SK-N-SH treated with all-trans-retinoic acid at 6 μM for 48 hours (cell line): ENCODE data around the gene PSMC3.

Experiments
- ATAC-seq: fragments of 200-7000 bp; cut with Tn5 transposase; 3 replicates; pipeline ENCODE4 v1.9.1; 2020; ENCODE audit warnings: mild to moderate bottlenecking, moderate library complexity
- ARNTL ChIP-seq: fragments of 450-650 bp; formaldehyde crosslinking; IDR thresholded peaks from 2 replicates; pipeline ENCODE4 v1.5.0; 2020; ENCODE audit warnings: low read depth, mild to moderate bottlenecking, moderate library complexity, borderline replicate concordance
- CSDC2 ChIP-seq: fragments of 250-450 bp; sonication (Bioruptor Pico); IDR thresholded peaks from 2 replicates; pipeline ENCODE4 v1.5.0; 2020; ENCODE audit warnings: mild to moderate bottlenecking, moderate library complexity
- OSR1 ChIP-seq: fragments of 250-450 bp; sonication (Bioruptor Pico); IDR thresholded peaks from 2 replicates; pipeline ENCODE4 v1.8.0; 2022; ENCODE audit warnings: moderate library complexity, mild to moderate bottlenecking, inconsistent platforms
- PPARA ChIP-seq: fragments of 250-450 bp; sonication (Bioruptor Pico); IDR thresholded peaks from 2 replicates; pipeline ENCODE4 v1.5.0; 2020; ENCODE audit warnings: mild to moderate bottlenecking, borderline replicate concordance
- SNAI2 ChIP-seq: fragments of 250-450 bp; sonication (Bioruptor Pico); IDR thresholded peaks from 2 replicates; pipeline ENCODE4 v1.5.0; 2020; ENCODE audit warnings: mild to moderate bottlenecking, moderate library complexity
- TOX ChIP-seq: fragments of 250-450 bp; sonication (Bioruptor Pico); IDR thresholded peaks from 2 replicates; pipeline ENCODE4 v1.8.0; 2021; ENCODE audit warnings: mild to moderate bottlenecking, moderate library complexity, borderline replicate concordance
- ZFP30 ChIP-seq: fragments of 450-650 bp; formaldehyde crosslinking; IDR thresholded peaks from 2 replicates; pipeline ENCODE4 v1.5.0; 2022; ENCODE audit warnings: mild to moderate bottlenecking, moderate library complexity
- ZNF565 ChIP-seq: fragments of 450-650 bp; formaldehyde crosslinking; conservative IDR thresholded peaks from 2 replicates; pipeline ENCODE4 v1.5.0; 2020; ENCODE audit warnings: low read depth, mild to moderate bottlenecking, moderate library complexity
- ZNF8 ChIP-seq: fragments of 450-650 bp; formaldehyde crosslinking; IDR thresholded peaks from 2 replicates; pipeline ENCODE4 v1.5.0; 2020; ENCODE audit warnings: mild to moderate bottlenecking, moderate library complexity
- TF ChIP-seq, protein P1 (sequence below): fragments of 250-450 bp; sonication (Bioruptor Pico); IDR thresholded peaks from 2 replicates; pipeline ENCODE4 v1.8.0; 2020; ENCODE audit warnings: mild to moderate bottlenecking, moderate library complexity, borderline replicate concordance
- TF ChIP-seq, protein P2 (sequence below): fragments of 250-450 bp; sonication (Bioruptor Pico); IDR thresholded peaks from 2 replicates; pipeline ENCODE4 v1.8.0; 2021; ENCODE audit warnings: low read depth, mild to moderate bottlenecking, moderate library complexity, borderline replicate concordance
- TF ChIP-seq, protein P3 (sequence below): fragments of 250-450 bp; sonication (Bioruptor Pico); IDR thresholded peaks from 2 replicates; pipeline ENCODE4 v1.5.0; 2020; ENCODE audit warnings: mild to moderate bottlenecking, moderate library complexity

Gene PSMC3

DNA sequence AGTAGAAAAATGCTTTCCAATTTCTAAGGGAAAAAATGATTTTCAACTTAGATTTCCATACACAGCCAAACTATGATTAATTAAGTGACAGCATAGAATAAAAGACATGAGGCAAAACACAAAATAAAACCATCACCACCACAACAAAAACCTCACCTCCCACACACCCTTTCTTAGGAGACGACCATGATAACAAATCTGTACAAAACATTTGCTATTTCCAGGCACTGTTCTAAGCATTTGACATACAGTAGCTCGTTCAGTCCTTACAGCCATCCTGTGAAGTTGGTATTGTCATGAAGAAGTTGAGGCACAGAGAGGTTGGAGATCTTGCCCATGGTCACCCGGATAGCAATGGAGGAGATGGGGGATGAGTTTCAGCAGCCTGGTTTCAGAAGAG lies 56.6 kb downstream of the PSMC3 start:
- TF ChIP-seq OSR1 (CRISPR knock-in tag) (no peak), ZFP30 (CRISPR knock-in tag) (no peak), ZNF8 (CRISPR knock-in tag) (no peak), CSDC2 (CRISPR knock-in tag) (no peak), ZNF565 (CRISPR knock-in tag) (no peak), PPARA (CRISPR knock-in tag) (no peak), SNAI2 (CRISPR knock-in tag) (no peak), TOX (CRISPR knock-in tag) (no peak), ARNTL (CRISPR knock-in tag) (no peak)
- TF ChIP-seq, protein P1, sequence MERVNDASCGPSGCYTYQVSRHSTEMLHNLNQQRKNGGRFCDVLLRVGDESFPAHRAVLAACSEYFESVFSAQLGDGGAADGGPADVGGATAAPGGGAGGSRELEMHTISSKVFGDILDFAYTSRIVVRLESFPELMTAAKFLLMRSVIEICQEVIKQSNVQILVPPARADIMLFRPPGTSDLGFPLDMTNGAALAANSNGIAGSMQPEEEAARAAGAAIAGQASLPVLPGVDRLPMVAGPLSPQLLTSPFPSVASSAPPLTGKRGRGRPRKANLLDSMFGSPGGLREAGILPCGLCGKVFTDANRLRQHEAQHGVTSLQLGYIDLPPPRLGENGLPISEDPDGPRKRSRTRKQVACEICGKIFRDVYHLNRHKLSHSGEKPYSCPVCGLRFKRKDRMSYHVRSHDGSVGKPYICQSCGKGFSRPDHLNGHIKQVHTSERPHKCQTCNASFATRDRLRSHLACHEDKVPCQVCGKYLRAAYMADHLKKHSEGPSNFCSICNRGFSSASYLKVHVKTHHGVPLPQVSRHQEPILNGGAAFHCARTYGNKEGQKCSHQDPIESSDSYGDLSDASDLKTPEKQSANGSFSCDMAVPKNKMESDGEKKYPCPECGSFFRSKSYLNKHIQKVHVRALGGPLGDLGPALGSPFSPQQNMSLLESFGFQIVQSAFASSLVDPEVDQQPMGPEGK = no peak
- TF ChIP-seq, protein P2, sequence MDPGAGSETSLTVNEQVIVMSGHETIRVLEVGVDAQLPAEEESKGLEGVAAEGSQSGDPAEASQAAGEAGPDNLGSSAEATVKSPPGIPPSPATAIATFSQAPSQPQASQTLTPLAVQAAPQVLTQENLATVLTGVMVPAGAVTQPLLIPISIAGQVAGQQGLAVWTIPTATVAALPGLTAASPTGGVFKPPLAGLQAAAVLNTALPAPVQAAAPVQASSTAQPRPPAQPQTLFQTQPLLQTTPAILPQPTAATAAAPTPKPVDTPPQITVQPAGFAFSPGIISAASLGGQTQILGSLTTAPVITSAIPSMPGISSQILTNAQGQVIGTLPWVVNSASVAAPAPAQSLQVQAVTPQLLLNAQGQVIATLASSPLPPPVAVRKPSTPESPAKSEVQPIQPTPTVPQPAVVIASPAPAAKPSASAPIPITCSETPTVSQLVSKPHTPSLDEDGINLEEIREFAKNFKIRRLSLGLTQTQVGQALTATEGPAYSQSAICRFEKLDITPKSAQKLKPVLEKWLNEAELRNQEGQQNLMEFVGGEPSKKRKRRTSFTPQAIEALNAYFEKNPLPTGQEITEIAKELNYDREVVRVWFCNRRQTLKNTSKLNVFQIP (CRISPR knock-in tag) = no peak
- TF ChIP-seq, protein P3, sequence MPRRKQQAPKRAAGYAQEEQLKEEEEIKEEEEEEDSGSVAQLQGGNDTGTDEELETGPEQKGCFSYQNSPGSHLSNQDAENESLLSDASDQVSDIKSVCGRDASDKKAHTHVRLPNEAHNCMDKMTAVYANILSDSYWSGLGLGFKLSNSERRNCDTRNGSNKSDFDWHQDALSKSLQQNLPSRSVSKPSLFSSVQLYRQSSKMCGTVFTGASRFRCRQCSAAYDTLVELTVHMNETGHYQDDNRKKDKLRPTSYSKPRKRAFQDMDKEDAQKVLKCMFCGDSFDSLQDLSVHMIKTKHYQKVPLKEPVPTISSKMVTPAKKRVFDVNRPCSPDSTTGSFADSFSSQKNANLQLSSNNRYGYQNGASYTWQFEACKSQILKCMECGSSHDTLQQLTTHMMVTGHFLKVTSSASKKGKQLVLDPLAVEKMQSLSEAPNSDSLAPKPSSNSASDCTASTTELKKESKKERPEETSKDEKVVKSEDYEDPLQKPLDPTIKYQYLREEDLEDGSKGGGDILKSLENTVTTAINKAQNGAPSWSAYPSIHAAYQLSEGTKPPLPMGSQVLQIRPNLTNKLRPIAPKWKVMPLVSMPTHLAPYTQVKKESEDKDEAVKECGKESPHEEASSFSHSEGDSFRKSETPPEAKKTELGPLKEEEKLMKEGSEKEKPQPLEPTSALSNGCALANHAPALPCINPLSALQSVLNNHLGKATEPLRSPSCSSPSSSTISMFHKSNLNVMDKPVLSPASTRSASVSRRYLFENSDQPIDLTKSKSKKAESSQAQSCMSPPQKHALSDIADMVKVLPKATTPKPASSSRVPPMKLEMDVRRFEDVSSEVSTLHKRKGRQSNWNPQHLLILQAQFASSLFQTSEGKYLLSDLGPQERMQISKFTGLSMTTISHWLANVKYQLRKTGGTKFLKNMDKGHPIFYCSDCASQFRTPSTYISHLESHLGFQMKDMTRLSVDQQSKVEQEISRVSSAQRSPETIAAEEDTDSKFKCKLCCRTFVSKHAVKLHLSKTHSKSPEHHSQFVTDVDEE (CRISPR knock-in tag) = no peak
- TF ChIP-seq, all 23 proteins: peak for 0
- ATAC-seq = no peak
